Esophagus (tissue), 2 donors: ENCODE measurements around the gene FAM149B1. TPM values are rescaled to one million over a fixed set of nuclear protein-coding genes. Genes with fewer than 3 reads are reported as not detected.
A peak's percentile ranks its signal among the peaks of the same experiment; 100 is the strongest.

Experiments
- H3K27ac ChIP-seq, 2 donors: one replicate each; pipeline ENCODE4 v1.5.1; 2013; ENCODE audit warnings: low read depth in 2 of 2, mild to moderate bottlenecking in 2 of 2, inconsistent platforms in 1 of 2, low read length in 1 of 2, moderate library complexity in 1 of 2
- H3K27me3 ChIP-seq, 2 donors: one replicate each; pipeline ENCODE4 v1.6.1; 2013; ENCODE audit warnings: low read length in 2 of 2, control low read depth in 1 of 2, mild to moderate bottlenecking in 1 of 2; ENCODE audit not compliant: insufficient read depth in 2 of 2, control insufficient read depth in 1 of 2
- H3K36me3 ChIP-seq, 2 donors: one replicate each; pipeline ENCODE4 v1.6.1; 2013; ENCODE audit warnings: low read length in 1 of 2; ENCODE audit not compliant: control insufficient read depth in 2 of 2, insufficient read depth in 2 of 2
- H3K4me1 ChIP-seq, 2 donors: one replicate each; pipeline ENCODE4 v1.6.1; 2013; ENCODE audit warnings: low read length in 1 of 2; ENCODE audit not compliant: control insufficient read depth in 2 of 2, insufficient read depth in 2 of 2
- H3K4me3 ChIP-seq, 2 donors: one replicate each; pipeline ENCODE4 v1.5.1; 2013; ENCODE audit warnings: low read length in 2 of 2, mild to moderate bottlenecking in 2 of 2, low read depth in 1 of 2, moderate library complexity in 1 of 2
- H3K9me3 ChIP-seq, 2 donors: one replicate each; pipeline ENCODE4 v1.6.1; 2013; ENCODE audit warnings: mild to moderate bottlenecking in 2 of 2, low read depth in 1 of 2, low read length in 1 of 2, moderate library complexity in 1 of 2; ENCODE audit not compliant: control insufficient read depth in 2 of 2, insufficient read depth in 1 of 2
- WGBS, 2 donors: extraction: QIAGEN DNeasy Blood & Tissue Kit; methylation state at CpG; one replicate each; pipeline ENCODE4 v1.1.7; 2013; 5-methylcytosine and 5-hydroxymethylcytosine counted together
- polyA plus RNA-seq, 2 donors: library from polyadenylated mRNA; stranded (reverse); fragments of 200-250 nt; gene quantifications; one replicate each; pipeline ENCODE4 v1.2.3, GENCODE V29; 2013
- donor health status: healthy with polysubstance abuse.
- donor health status: Bipolar disorder and iron deficiency.

Gene FAM149B1
- polyA plus RNA-seq, result 10 to 100 TPM in 1 of 2 donors, 1 to 10 TPM in 1; 9.4 to 21.7 TPM

DNA sequence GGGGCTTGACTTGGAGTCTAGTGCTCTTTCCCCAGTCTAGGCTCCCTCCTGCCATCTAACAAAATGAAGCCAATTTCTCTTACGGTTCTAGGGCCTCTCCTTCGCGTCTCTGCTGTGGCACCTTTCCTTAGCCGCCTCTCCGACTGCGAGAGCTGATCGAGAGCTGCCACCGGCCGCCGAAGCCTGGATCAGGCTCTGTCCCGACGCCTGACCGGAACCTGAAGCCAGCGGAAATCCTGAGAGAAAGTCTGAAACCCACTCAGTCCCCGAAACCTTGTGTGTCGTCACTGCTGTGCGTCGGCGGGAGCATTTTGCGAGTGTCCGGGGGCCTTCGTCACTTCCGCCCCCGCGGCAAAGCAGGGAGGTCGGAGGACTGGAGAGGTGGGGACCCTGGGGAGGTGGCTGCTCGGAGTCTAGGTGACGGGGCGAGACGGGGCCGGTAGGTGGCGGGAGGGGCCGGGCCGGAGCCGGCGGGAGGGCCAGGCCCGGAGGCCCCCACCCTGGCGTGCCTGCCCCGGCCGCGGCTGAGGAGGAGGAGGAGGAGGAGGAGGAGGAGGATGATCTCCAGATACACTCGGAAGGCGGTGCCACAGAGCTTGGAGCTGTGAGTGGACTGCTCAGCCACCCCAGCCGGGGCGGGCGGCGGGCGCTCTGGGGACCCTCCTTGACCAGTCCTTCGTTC lies at the start of gene FAM149B1, which contains the start of gene ECD:
Gene FAM149B1, plus strand, starts transcription at position 337 of the 682 bp plus-strand sequence. Its CDS starts 221 bp downstream, at position 558.
Gene ECD, minus strand, starts transcription at position 226 of the 682 bp plus-strand sequence. CDS start 4,071 bp downstream, outside the sequence.
- 0 to 1% methylated on average over 35 to 49 of the region's 49 CpGs for WGBS, 2 donors
- Histone ChIP-seq H3K4me1 (no peaks in the 10 kb centered on the region), H3K36me3 (peaks cover under 1 to 2% of the 10 kb centered on the region in 2 donors)

DNA sequence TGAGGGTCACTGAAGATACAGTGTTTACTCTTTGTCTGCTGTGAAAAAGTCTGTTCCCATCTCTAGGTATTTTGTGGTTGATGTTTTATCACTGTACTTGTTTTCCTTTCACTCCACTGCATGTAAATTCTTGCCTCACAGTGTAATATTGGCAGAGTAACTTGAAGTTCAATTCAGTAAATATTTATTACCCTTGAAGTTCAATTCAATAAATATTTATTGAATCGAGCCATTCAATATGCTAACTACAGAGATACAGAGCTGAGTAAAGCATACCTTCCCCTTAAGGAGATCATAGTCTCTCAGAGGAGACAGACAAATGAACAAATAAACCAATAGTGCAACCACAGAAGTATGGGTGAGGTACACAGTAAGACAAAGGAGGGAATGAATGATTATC lies 48.5 kb upstream of the FAM149B1 start:
- Histone ChIP-seq H3K36me3 (no peaks in the 10 kb centered on the region), H3K9me3 (no peaks in the 10 kb centered on the region), H3K4me1 (no peaks in the 10 kb centered on the region), H3K27ac (no peak overlapping the region), H3K27me3 (no peaks in the 10 kb centered on the region), H3K4me3 (no peak overlapping the region)
- WGBS, 2 donors, result 54 to 59% methylated on average over 1 of the region's 1 CpG

More for the DNA sequence above, at the start of gene FAM149B1, which contains the start of gene ECD:
- Histone ChIP-seq H3K4me3 (peak within 1 kb of the TSS; percentile 87 to 98), H3K27ac (peak within 1 kb of the TSS; percentile 92 to 100), H3K27me3 (no peaks in the 10 kb centered on the region), H3K9me3 (no peaks in the 10 kb centered on the region)

DNA sequence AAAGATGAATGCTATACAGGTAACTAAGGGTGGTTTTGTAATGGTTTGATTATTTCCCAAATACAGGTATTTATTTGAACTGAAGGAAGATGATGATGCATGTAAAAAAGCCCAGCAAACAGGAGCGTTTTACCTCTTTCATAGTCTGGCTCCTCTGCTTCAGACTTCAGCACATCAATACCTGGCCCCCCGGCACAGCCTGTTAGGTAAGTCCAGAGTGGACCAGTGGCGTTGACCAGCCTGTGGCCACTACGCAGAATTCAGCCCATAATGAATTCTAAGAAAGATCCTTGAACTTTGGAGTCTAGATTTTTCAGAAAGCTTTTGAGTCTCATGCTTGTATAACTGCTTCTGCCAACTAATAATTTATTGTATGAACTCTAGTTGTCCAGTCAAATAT lies 48.0 kb upstream of the FAM149B1 start:
- H3K27me3 ChIP-seq, result no peaks in the 10 kb centered on the region

DNA sequence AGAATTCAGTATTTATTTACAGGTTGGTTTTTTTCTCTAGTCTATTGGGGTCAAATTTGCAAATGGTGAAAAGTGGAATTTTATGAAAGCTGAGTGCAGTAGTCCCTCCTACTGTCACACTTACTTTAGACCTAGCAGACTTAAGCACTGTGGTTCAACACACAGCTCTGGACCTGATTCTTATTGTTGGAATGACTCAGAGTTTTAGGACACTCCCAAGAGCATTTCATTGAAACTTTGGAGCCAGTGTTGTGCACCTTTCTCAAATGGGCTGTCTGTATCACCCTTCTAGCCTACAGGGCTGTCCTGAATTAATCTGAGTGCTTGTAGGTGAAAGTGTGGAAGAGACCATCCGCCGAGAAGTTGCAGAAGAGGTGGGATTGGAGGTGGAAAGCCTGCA lies 41.6 kb upstream of the FAM149B1 start:
- Histone ChIP-seq H3K9me3 (no peaks in the 10 kb centered on the region), H3K27ac (no peak overlapping the region), H3K36me3 (peaks cover 4 to 10% of the 10 kb centered on the region in 2 donors)

More for the DNA sequence above, 48.0 kb upstream of the FAM149B1 start:
- Histone ChIP-seq H3K27ac (no peak overlapping the region), H3K9me3 (no peaks in the 10 kb centered on the region), H3K4me1 (no peaks in the 10 kb centered on the region), H3K4me3 (no peak overlapping the region), H3K36me3 (peaks cover under 1 to 2% of the 10 kb centered on the region in 2 donors)
- 90 to 93% methylated on average over 4 of the region's 4 CpGs for WGBS, 2 donors

DNA sequence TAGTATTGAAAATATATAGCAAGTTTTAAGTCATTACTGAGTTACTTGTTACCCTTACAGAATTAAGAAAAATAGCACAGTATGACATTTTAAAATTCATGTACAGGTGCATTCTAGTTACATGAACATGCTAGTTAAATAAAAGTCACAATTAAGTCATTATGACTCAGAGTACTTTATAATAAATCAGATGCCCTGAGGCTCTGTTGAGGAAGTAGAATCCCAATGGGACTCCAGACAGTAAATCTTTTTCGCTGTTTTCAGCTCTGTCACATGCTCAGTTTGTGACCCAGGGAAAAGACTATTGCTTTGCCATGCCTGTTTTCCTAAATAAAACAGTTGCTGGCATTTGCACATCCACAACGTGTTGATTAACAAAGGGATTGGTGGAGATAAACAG lies 36.6 kb upstream of the FAM149B1 start:
- H3K4me3 ChIP-seq, result no peak overlapping the region
- 31 to 47% methylated on average over 2 of the region's 2 CpGs for WGBS, 2 donors
- H3K9me3 ChIP-seq, result no peaks in the 10 kb centered on the region
- no peaks in the 10 kb centered on the region for H3K27me3 ChIP-seq
- peaks cover 0 to 2% of the 10 kb centered on the region in 2 donors for H3K4me1 ChIP-seq
- H3K36me3 ChIP-seq, result peaks cover 0 to 8% of the 10 kb centered on the region in 2 donors
- no peak overlapping the region for H3K27ac ChIP-seq

More for the DNA sequence above, 41.6 kb upstream of the FAM149B1 start:
- Histone ChIP-seq H3K27me3 (no peaks in the 10 kb centered on the region), H3K4me1 (peaks cover 0 to 2% of the 10 kb centered on the region in 2 donors), H3K4me3 (no peak overlapping the region)
- WGBS, 2 donors, result 94 to 96% methylated on average over 2 of the region's 2 CpGs

DNA sequence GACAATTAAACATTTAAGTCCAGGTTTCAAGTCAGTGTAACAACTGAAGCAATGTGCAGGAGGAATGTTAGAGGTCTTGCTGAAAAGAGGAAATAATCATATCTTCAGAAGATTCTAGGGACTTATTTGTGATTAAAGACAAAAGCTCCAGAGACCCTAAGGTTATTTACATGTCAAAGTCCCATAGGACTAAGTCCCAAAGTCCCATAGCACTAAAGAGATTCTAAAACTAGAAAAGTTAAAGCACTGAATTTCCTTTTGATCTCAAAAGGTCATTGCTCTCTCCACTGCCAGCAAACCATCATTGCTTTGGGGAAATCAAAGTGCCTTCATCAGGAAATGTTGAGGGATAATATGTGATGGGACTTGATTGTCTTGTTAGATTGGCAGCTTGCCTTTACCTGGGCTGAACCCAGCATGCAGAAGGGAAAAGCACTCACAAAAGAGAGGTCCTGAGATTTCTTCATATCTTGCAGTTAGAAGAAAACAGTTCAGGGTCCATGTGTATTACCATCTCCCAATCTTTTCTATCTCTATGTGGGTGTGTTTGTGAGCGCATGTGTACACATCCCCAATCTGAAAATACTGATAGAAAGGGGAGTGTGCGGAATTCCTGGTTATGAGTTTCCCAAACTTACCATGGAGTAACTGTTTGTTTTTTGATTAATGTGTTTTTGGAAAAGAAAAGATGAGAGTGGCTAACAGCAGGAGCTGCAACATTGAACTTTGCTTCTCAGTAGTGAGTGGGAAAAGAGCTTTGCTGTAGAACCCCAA lies 35.8 kb upstream of the FAM149B1 start:
- 96 to 97% methylated on average over 2 of the region's 2 CpGs for WGBS, 2 donors
- H3K27ac ChIP-seq, result no peak overlapping the region
- no peaks in the 10 kb centered on the region for H3K27me3 ChIP-seq
- H3K36me3 ChIP-seq, result peaks cover 0 to 10% of the 10 kb centered on the region in 2 donors
- H3K4me3 ChIP-seq, result no peak overlapping the region
- no peaks in the 10 kb centered on the region for H3K4me1 ChIP-seq
- no peaks in the 10 kb centered on the region for H3K9me3 ChIP-seq

DNA sequence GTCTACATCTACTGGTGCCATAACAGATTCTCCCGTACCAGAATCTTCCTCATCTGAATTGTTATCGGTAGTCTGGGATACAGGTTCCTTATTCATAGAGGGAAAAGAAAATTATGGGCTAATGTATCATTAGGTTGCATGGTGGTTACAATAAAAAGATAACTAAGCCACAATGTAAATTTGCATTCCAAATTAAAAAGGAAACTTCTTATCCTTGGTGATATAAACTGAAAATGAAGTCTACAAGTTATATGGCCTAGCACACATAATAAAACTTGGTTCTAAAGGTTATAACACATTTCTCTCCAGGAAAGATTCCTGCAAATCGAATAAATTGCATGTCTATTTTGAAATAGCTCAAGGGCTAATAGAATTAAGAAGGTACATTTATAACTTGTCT lies 33.2 kb upstream of the FAM149B1 start:
- no peaks in the 10 kb centered on the region for H3K4me1 ChIP-seq
- no peak overlapping the region for H3K4me3 ChIP-seq
- H3K9me3 ChIP-seq, result no peaks in the 10 kb centered on the region
- WGBS, 2 donors, result 86 to 95% methylated on average over 3 of the region's 3 CpGs
- peaks cover 0 to 10% of the 10 kb centered on the region in 2 donors for H3K36me3 ChIP-seq
- H3K27me3 ChIP-seq, result no peaks in the 10 kb centered on the region
- no peak overlapping the region for H3K27ac ChIP-seq

DNA sequence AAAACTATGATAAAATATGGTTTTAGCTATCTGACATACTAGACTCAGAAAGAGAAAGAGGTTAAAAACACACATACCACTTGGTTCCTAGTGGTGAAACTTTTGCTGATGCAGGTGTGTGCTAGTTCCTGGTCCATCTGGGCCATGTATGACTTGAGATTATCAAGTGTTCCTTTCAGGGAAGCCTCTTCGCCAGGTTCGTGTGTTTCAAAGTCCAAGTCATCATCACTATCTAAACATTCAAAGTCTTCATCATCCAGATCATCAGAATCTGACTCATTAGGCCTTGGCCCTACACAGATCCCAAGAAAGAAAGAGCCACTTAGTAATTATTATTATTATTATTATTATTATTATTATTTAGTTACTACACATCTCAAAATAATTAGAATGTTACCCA lies 31.3 kb upstream of the FAM149B1 start:
- 85% methylated on average over 2 of the region's 2 CpGs for WGBS, 2 donors
- H3K4me3 ChIP-seq, result no peak overlapping the region
- no peaks in the 10 kb centered on the region for H3K9me3 ChIP-seq
- no peaks in the 10 kb centered on the region for H3K4me1 ChIP-seq
- H3K36me3 ChIP-seq, result peaks cover 0 to 8% of the 10 kb centered on the region in 2 donors
- no peak overlapping the region for H3K27ac ChIP-seq
- H3K27me3 ChIP-seq, result no peaks in the 10 kb centered on the region

DNA sequence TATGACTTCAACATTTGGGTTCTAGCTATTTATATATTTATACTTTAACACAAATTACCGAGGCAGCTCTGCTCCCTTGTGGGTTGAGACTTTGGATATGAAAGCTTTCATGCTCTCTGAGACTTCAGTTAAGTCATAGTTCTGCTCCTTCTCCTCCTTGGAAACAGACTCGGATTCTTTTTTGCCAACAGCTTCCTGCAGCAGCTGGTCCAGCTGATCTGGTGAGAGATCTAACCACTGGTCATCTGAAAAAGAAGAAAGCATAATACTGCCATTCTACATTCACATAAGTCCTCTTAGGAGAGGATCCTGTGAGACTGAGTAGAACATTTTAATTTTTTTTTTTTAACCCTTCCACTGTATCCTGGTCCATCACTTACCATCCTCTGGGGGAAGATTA lies 28.7 kb upstream of the FAM149B1 start:
- Histone ChIP-seq H3K36me3 (peaks cover 0 to 7% of the 10 kb centered on the region in 2 donors), H3K27ac (no peak overlapping the region), H3K27me3 (no peaks in the 10 kb centered on the region), H3K9me3 (no peaks in the 10 kb centered on the region), H3K4me1 (no peaks in the 10 kb centered on the region), H3K4me3 (no peak overlapping the region)
- WGBS, 2 donors, result 60 to 73% methylated on average over 2 of the region's 2 CpGs
